ENCODE data around the gene CALHM1. TPM values are rescaled to one million over a fixed set of nuclear protein-coding genes. Genes with fewer than 3 reads are reported as not detected.

Gene CALHM1
- total RNA-seq, 3 donors from 2014 or later: not detected

DNA sequence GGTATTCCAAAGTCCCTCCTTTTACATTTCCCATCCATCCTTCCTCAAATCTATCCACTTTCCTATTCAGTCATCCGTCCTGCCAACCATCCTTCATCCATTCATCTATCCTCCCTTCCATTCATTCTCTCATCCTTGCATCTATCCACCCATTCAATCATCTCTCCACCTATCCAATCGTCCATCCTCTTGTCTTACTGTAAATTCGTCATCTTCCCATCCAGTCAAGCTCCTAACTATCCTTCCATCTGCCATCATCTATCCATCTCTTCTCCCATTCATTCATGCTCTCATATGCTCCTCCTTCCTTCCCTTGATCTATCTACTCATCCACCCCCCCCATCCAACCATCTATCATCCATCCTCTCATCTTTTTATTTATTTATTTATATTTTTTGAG lies 15.4 kb upstream of the CALHM1 start:
- TF ChIP-seq CTCF (IDR thresholded peaks at IDR 0.05): no peak

GRCh38 chr10:103473261-103473671 lies 14.6 kb upstream of the CALHM1 start:
- DNase-seq (no peak), ATAC-seq (no peak)
- Histone ChIP-seq H3K9me3 (no peaks in the 10 kb centered on the region), H3K4me3 (no peak overlapping the region), H3K36me3 (ENCODE audit: low read depth) (no peaks in the 10 kb centered on the region), H3K4me1 (ENCODE audit: low read depth) (no peaks in the 10 kb centered on the region)
- no peak for TF ChIP-seq CTCF (IDR thresholded peaks at IDR 0.05)
- intact Hi-C loops (cut with DNase I, micrococcal nuclease): no loop called here

More for the DNA sequence above, 15.4 kb upstream of the CALHM1 start:
- intact Hi-C loops (cut with DNase I, micrococcal nuclease): no loop called here
- ATAC-seq (no peak), DNase-seq (no peak)
- H3K36me3 ChIP-seq (ENCODE audit: low read depth): no peaks in the 10 kb centered on the region
- no peaks in the 10 kb centered on the region for H3K4me1 ChIP-seq (ENCODE audit: low read depth)
- H3K9me3 ChIP-seq: no peaks in the 10 kb centered on the region
- no peak overlapping the region for H3K4me3 ChIP-seq

DNA sequence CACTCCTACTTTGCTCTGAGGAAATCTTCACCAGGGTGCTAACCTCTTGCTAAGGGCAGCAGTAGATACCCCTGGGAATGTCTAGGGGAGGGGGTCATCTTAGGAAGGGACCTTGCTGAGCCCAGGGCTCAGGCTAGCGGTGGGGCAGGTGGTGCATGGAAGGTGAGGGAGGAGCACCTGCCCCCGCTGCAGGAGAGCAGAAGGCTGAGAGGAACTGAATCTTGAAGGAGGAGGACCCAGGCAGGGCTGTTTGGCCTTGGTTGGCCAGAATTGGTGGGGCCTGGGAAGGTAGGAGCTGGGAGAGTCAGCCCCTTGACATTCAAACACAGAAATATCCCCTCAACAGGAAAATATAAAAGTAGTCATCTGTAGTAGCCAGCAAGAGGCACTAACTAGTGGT lies 13.3 kb upstream of the CALHM1 start:
- no peaks in the 10 kb centered on the region for H3K4me1 ChIP-seq (ENCODE audit: low read depth)
- no peak for TF ChIP-seq CTCF (IDR thresholded peaks at IDR 0.05)
- intact Hi-C loops (cut with DNase I, micrococcal nuclease): no loop called here
- DNase-seq (no peak), ATAC-seq (peak; percentile 16)
- no peaks in the 10 kb centered on the region for H3K36me3 ChIP-seq (ENCODE audit: low read depth)
- H3K4me3 ChIP-seq: no peak overlapping the region
- no peaks in the 10 kb centered on the region for H3K9me3 ChIP-seq

GRCh38 chr10:103470761-103471653 lies 12.3 kb upstream of the CALHM1 start:
- Histone ChIP-seq H3K4me1 (ENCODE audit: low read depth) (no peaks in the 10 kb centered on the region), H3K9me3 (no peaks in the 10 kb centered on the region), H3K36me3 (ENCODE audit: low read depth) (no peaks in the 10 kb centered on the region), H3K4me3 (no peak overlapping the region)
- no peak for TF ChIP-seq CTCF (IDR thresholded peaks at IDR 0.05)
- intact Hi-C loops (cut with DNase I, micrococcal nuclease): no loop called here
- DNase-seq: peak; percentile 54 to 87 (median 65)
- peak; percentile 91 for ATAC-seq

GRCh38 chr10:103469201-103469600 lies 10.5 kb upstream of the CALHM1 start:
- ATAC-seq (no peak), DNase-seq (no peak)
- Histone ChIP-seq H3K4me3 (no peak overlapping the region), H3K36me3 (ENCODE audit: low read depth) (no peaks in the 10 kb centered on the region), H3K9me3 (no peaks in the 10 kb centered on the region), H3K4me1 (ENCODE audit: low read depth) (no peaks in the 10 kb centered on the region)
- intact Hi-C loops (cut with DNase I, micrococcal nuclease): no loop called here
- no peak for TF ChIP-seq CTCF (IDR thresholded peaks at IDR 0.05)

Data from mucosa of descending colon (tissue), 3 donors.